Activated CD8-positive, alpha-beta memory T cell treated with anti-CD3 and anti-CD28 coated beads, Interleukin-2, amount 50 U/mL, for 24 hours (primary cell): Measurements from ENCODE around the gene THSD7B.
"Not testable (repeated sequence)": the region's sequence is repeated elsewhere in the genome, so short reads cannot be mapped to it uniquely, and the experiment has no call there.

Experiments
- DNase-seq: peaks from one replicate; pipeline ENCODE4 v3.0.0-alpha.2; 2020; ENCODE audit errors: extremely low read depth

The THSD7B gene

DNA sequence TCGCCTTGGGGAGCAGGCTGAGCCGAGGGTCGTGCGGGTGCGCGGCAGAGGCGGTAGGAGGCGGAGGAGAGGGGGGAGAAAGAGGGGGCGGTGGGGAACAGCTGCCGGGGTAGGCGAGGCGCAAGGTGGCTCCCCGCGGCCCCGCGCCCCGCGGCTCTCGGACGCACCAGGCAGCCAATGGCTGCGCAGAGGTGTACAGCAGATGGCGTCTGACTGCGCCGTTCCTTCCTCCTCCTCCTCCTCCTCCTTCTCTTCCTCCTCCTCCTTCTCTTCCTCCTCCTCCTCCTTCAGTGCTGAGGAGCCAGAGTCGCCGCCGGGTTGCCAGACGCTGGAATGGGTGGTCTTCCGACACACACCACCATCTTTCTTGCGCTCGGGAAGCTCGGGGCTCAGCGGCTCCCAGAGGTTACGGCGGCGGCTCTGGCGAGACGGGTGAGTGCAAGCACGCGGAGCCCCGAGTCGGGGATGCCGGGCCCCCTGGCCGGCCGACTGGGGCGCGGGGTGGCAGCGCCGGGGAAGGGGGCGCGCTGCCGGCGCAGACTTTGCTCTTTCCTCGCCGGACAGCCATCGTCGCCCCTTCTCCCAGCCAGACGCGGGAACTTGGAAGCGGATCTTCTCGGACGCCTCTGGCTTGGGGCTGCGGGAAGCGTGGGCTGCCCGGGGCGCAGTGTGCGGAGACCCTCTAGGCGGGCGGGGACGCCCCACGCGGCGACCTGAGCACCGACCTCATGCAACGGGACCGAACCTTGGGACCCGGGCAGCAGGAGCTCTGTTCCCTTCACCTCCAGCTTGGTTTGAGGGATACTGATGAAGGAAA, at the start of gene THSD7B:
Gene THSD7B, plus strand, starts transcription at position 290 of the 817 bp plus-strand sequence. CDS start 116,634 bp downstream, outside the sequence.
- no peak for DNase-seq

- no peak for DNase-seq
Measured at GRCh38 chr2:136718273-136718672, 47.1 kb upstream of the THSD7B start.

DNA sequence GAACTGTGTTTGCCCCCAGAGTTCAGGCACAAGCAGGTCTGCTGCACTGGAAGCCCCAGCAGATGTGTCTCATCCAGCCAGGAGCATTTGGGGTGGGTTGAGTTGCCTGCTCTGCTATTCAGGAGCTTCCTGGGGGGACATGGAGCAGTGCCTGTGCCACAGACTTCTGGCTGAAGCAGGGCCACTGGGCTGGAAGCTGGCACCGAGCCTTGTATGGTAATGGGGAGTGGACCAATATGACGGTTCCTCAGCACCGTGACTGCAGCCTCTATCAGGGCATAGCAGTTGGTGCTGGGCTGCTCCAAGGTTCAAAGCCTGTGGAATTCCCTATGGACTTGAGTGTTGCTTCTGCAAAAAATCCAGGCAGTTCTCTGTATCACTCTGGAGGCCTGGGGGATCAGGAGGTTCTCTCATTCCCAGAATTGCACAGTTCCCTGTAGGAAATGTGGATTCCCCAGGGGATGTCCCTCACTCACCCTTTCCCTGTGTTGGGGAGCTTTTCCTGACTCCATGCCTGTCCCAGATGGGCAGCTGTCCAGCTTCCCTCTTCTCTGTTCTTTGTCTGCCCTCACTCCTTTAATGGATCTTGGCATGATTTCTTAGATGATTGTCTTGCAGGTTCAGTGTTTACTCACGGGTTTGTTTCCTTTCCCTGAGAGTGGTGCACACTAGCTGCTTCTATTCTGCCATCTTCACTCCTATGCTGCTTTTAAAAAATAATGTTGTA, 37.2 kb upstream of the THSD7B start:
- no peak for DNase-seq

DNA sequence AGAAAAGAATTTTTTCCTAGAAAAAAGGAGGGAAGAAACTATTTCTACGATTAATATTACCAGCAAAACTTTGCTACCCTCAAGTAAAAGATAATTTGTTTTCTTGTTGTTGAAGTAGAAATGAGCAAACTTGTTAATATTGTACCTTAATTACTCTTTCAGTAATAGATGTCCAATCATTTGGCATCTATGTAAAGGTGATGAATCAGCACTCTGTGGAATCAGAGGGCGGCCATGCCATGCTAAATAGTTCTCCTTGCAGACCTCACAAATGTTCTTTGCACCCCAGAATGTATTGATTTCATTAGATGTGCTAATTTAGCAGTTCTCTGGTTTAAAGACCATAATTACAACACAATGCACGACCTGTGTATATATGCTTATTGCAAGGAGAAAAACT, 29.1 kb upstream of the THSD7B start:
- DNase-seq: no peak

GRCh38 chr2:136738044-136738443, 27.3 kb upstream of the THSD7B start:
- no peak for DNase-seq

- DNase-seq: no peak
Measured at GRCh38 chr2:136741471-136741870, 23.9 kb upstream of the THSD7B start.

- DNase-seq: no peak
Measured at GRCh38 chr2:136750065-136750464, 15.3 kb upstream of the THSD7B start.

DNA sequence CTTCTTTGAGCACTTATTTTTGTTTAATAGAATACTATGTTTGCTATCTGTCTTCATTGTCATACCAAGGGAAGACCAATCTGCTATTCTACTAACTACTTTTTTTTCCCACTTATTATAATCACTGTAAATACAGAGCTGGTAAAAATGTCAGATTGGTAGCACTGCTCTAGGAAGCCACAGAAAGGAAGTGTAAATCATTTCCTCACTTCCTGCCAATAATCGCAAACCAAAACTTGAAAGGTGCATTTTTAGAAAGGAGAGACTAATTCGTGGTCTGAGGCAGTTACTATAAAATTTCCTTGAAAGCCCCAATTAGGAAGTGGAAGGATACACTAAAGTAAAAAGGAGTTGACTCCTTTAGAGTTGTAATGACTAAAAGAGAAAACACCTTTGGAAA, 13.9 kb upstream of the THSD7B start:
- no peak for DNase-seq

- not testable (repeated sequence) for DNase-seq
Measured at GRCh38 chr2:136758504-136758903, 6.8 kb upstream of the THSD7B start.

DNA sequence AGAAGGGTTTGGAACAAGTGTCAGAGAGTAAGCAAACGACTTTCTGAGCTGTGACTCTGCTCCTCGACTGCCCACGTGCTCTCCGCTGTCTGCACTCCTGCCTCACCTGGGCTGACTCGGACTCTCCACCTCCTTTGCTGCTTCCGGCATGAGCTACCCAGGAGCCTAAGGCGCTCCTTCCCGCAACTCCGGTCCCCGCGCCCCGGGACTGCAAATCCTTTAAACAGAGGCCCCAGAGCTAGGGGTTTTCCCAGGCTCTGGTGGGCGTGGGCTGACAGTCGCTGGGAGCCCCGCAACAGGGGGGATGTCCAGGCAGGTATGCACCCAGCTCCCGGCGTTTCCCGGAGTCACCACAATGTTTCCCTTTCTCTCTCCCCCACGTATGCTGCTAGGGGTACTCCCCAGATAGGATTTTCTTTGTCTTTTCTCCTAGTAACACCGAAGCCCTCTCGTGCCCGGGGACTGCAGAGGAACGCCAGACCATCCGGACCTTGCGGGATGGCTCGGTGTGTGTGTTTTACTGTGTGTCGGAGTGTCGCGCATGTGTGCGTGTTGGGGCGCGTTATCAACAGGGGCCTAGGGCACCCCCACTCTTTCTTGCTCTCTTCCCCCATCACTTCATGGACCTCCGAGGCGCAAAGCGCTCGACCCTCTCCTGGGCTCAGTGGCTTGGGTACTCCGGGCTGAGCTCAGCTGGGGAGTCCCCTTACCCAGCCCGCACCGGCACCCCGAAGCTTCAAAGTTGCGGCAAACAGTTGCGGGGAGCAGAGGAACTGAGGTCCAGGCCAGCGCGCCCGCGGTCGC, 691 bp upstream of the THSD7B start:
- DNase-seq: no peak

DNA sequence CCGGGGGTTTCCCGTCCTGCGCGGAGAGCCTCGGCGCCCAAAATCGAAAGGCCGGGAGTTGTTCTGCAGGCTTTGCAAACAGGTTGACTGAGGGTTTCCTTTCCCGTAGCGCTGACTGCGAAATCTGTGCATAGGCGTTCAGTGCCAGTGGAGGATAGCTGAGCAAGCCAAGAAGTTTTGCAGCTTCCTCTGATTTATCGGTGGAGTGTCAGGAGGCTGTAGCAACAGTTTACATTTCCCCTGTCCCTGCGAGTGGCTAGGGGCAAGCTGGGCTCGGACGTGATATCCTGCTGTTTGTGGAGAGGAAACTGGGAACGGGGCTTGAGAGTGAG, 694 bp downstream of the THSD7B start:
- DNase-seq: no peak

DNA sequence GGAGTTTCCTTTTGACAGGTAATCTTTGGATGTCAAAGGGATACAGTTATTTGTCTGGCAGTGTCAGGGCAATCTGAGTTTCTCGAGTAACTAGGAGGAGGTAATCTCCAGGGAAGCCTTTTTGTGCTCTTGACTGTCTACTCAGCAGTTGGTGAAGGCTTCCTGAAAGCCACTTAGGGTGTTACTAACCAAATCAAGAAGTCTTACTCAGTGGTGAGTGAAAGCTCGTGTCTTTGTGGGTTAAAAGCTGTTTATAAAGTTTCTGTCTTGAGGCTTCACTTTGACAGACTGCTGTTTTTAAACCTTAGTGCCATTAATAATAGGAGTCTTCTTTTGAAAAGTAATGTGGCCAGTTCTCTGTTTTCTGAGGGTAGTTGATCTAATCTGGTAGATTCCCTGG, 1.7 kb downstream of the THSD7B start:
- DNase-seq: no peak

DNA sequence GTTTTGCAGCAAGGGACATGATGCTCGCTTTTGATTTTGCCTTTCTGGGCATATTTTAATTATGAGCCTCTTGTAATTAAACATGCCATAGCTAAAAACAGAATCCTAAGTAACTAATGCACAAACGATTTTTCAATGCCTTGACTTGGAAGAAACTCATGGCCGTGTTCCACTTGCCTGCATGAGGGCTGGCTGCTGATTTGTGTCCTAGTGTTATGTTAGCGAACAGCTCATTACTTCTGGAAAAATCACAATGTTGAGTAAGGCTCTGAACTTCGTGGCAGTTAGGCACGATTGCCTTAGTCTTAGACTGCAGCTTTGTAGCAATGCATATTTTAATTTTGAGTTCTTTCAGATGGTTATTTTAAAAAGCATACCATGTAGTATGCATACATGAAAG, 4.5 kb downstream of the THSD7B start:
- DNase-seq: no peak

- DNase-seq: no peak
Measured at GRCh38 chr2:136770384-136770783, 5.0 kb downstream of the THSD7B start.

DNA sequence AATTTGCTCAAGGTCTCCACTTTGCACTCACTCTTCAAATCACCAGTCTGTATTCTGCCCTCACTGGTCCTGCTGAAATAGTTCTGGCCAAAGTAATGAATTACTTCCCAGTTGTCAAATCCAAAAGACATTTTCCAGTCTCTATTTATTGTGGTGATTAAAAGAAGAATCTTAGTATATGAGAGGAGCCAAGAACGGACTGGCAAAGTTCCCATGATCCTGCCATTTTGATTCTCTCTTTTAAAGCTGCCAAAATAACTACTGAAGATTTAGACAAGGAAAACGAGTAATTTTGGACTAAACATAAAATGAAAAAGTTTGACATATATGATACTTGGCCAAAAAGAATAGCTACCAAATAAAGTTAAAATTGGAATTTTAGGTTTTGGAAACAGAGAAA, 12.0 kb downstream of the THSD7B start:
- DNase-seq: no peak

DNA sequence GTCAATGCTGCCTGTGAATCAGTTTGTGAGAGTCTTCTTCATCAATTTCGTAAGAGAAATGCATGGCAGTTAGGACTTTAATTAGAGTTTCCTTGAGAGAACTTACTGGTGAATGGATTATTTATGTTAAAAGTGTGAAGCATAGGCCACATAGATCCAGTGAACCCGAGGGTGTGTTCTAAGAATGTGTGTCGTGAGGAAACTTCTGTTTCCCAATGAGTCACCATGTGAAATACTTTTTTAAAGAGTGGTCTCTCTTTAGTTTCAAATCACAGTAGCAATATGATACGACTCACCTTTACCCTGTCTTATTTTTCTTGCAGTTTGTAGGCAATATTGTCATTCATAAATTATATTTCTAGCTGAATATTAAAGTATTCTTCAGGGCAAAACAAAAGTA, 18.5 kb downstream of the THSD7B start:
- DNase-seq: no peak

GRCh38 chr2:136785215-136785614, 19.9 kb downstream of the THSD7B start:
- no peak for DNase-seq

GRCh38 chr2:136787970-136788369, 22.6 kb downstream of the THSD7B start:
- no peak for DNase-seq

DNA sequence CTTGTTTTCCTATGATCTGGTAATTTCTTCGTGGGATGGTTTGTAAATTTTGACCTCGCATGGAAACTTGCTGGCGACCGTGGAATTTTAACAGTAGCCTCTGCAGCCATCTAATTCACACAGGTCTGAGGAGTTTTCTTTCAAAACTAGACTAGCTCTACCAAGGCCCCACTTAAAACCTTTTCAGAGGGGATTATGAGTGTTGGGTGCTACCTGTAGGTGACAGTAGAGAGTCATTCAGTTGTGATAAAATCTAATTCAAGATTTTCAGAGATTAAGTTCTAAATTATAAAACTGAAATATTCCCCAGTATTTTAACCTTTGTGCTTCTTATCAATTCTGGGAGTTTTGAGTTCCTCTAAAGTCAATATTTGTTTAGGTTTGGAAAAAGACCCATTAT, 31.0 kb downstream of the THSD7B start:
- no peak for DNase-seq

DNA sequence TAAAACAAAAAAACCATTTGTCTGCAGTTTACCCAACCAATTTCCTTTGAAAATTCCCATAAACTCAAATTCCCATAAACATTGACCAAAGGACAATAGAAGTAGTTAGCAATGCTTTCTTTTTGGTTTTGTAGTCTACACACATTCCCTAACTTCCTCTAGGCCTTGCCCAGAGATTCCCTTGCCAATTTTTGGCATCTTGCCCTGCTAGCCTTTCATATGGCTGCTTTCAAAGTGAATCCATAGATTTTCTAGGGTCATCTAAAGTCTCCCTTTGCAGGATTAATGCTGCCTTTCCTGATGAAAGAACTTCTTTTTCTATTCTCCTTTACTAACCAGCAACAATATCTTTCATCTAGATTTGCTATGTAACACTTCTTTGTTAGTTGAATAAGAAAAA, 33.4 kb downstream of the THSD7B start:
- DNase-seq: no peak

GRCh38 chr2:136801661-136802060, 36.3 kb downstream of the THSD7B start:
- DNase-seq: no peak

DNA sequence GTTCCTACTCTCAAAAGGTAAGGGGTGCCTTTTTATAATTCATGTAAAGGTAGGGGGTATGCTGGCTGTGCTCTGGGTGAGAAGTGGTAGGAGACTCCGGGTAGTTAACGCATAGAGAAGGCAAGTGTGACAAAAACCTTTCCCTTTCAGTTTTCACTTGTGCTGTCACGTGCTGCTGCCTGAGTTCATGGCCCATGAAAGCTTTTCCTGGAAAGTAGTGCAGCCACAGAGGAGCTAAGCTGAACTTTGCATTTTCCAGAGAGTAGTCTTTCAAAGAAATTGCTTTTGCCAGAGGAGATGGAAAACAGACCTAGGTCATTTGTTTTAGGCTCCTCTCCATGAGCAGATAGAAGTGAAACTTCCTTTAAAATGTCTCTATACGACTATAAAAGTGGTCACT, 44.7 kb downstream of the THSD7B start:
- DNase-seq: no peak

GRCh38 chr2:136818839-136819238, 53.5 kb downstream of the THSD7B start:
- no peak for DNase-seq
